Muscle of leg (tissue), 11 donors: ENCODE measurements around the gene C6orf89. TPM values are rescaled to one million over a fixed set of nuclear protein-coding genes. Genes with fewer than 3 reads are reported as not detected.
"Not testable (repeated sequence)": the region's sequence is repeated elsewhere in the genome, so short reads cannot be mapped to it uniquely, and the experiment has no call there.

Experiments
- DNase-seq: peaks from one replicate; pipeline ENCODE4 v3.0.0; 2013
- H3K27ac ChIP-seq: one replicate; pipeline ENCODE4 v1.5.1; 2013; ENCODE audit warnings: mild to moderate bottlenecking, low read length, control low read depth
- H3K27me3 ChIP-seq: one replicate; pipeline ENCODE4 v1.6.1; 2013; ENCODE audit warnings: low read length; ENCODE audit not compliant: control insufficient read depth, insufficient read depth
- H3K36me3 ChIP-seq: one replicate; pipeline ENCODE4 v1.6.1; 2013; ENCODE audit warnings: low read length; ENCODE audit not compliant: control insufficient read depth, insufficient read depth
- H3K4me1 ChIP-seq: one replicate; pipeline ENCODE4 v1.6.1; 2013; ENCODE audit warnings: low read length; ENCODE audit not compliant: control insufficient read depth, insufficient read depth
- H3K4me3 ChIP-seq: one replicate; pipeline ENCODE4 v1.5.1; 2013; ENCODE audit warnings: low read length, control low read depth
- H3K9me3 ChIP-seq: replicated peaks from 2 replicates; pipeline ENCODE4 v1.6.1; 2013; ENCODE audit warnings: low read depth, low read length; ENCODE audit not compliant: control insufficient read depth
- WGBS: methylation state at CpG from one replicate; pipeline ENCODE4 v1.1.5; 2013; ENCODE audit warnings: missing lambda C conversion rate; ENCODE audit not compliant: insufficient coverage; 5-methylcytosine and 5-hydroxymethylcytosine counted together
- polyA plus RNA-seq, 8 donors: library from polyadenylated mRNA; unstranded; fragments of 120-200 nt; gene quantifications; one replicate each; pipeline versions ENCODE4 v1.2.1 to v1.2.3, GENCODE V29; 2013; ENCODE audit warnings: inconsistent platforms in 1 of 8, low replicate concordance in 1 of 8; ENCODE audit not compliant: insufficient read length in 8 of 8, insufficient read depth in 1 of 8
- total RNA-seq: library from RNA; stranded (reverse); fragments of 120-200 nt; gene quantifications from one replicate; pipeline ENCODE4 v1.2.4, GENCODE V29; 2013

Gene C6orf89
- total and polyA plus RNA-seq, 9 donors, result 26.7 to 36.2 (median 32.2) TPM

DNA sequence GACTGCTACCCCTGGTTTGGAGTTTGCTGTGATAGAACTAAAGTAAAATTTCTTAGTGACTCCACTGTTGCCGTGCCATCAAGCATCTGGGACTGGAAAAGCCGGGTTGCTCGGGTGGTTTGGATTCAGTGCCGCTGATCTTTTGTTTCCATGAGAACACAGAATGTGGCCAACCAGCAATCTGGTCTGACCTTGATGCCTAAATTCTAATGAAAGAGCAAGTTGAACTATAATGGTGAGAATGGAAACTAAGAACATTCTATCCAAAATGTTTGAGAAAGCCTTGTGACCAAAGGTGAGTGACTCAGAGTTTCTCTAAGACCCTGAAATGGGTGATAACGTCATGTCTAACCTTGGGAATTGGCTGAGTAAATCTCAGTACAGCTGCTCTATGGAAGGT lies 58.9 kb downstream of the C6orf89 start:
- Histone ChIP-seq H3K4me1 (no peaks in the 10 kb centered on the region), H3K9me3 (no peaks in the 10 kb centered on the region), H3K27ac (no peak overlapping the region), H3K4me3 (no peak overlapping the region), H3K36me3 (no peaks in the 10 kb centered on the region), H3K27me3 (no peaks in the 10 kb centered on the region)
- no peak for DNase-seq
- WGBS, result 77% methylated on average over 4 of the region's 5 CpGs

DNA sequence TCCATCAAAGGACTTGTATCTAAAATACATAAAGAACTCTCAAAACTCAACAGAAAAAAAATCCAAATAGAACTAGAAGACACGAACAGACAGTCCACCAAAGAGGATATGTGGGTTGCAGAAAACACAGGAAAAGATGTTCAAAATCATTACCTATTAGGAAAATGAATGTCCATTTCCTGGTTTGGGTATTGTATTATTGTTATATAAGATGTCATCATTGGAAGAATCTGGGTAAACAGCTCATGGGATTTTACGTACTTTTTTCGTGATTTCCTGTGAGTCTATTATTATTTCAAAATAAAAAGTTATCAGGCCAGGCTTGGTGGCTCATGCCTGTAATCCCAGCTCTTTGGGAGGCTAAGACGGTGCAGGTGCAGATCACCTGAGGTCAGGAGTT lies 59.5 kb downstream of the C6orf89 start:
- DNase-seq, result no peak
- H3K4me3 ChIP-seq, result no peak overlapping the region
- no peaks in the 10 kb centered on the region for H3K36me3 ChIP-seq
- H3K27me3 ChIP-seq, result no peaks in the 10 kb centered on the region
- H3K9me3 ChIP-seq, result no peaks in the 10 kb centered on the region
- WGBS, result 78% methylated on average over 1 of the region's 4 CpGs
- H3K4me1 ChIP-seq, result no peaks in the 10 kb centered on the region
- H3K27ac ChIP-seq, result no peak overlapping the region

- H3K9me3 ChIP-seq, result no peaks in the 10 kb centered on the region
- no peak overlapping the region for H3K4me3 ChIP-seq
- H3K36me3 ChIP-seq, result no peaks in the 10 kb centered on the region
- no peak overlapping the region for H3K27ac ChIP-seq
- no peaks in the 10 kb centered on the region for H3K4me1 ChIP-seq
- no peaks in the 10 kb centered on the region for H3K27me3 ChIP-seq
- no peak for DNase-seq
- 100% methylated on average over 1 of the region's 4 CpGs for WGBS
Measured at GRCh38 chr6:36946526-36946925, 60.8 kb downstream of the C6orf89 start.

- no peaks in the 10 kb centered on the region for H3K27me3 ChIP-seq
- no peaks in the 10 kb centered on the region for H3K36me3 ChIP-seq
- DNase-seq, result no peak
- 67% methylated on average over 6 of the region's 12 CpGs for WGBS
- H3K9me3 ChIP-seq, result no peaks in the 10 kb centered on the region
- no peaks in the 10 kb centered on the region for H3K4me1 ChIP-seq
- no peak overlapping the region for H3K4me3 ChIP-seq
- H3K27ac ChIP-seq, result no peak overlapping the region
Measured at GRCh38 chr6:36947570-36948351, 62.0 kb downstream of the C6orf89 start.

- H3K27ac ChIP-seq, H3K4me3 ChIP-seq, H3K36me3 ChIP-seq, DNase-seq, H3K27me3 ChIP-seq, H3K4me1 ChIP-seq, H3K9me3 ChIP-seq: not testable (repeated sequence)
- 82% methylated on average over 4 of the region's 9 CpGs for WGBS
Measured at GRCh38 chr6:36949076-36949475, 63.3 kb downstream of the C6orf89 start.

- no peak overlapping the region for H3K4me3 ChIP-seq
- H3K27ac ChIP-seq, result no peak overlapping the region
- H3K36me3 ChIP-seq, result no peaks in the 10 kb centered on the region
- no peaks in the 10 kb centered on the region for H3K27me3 ChIP-seq
- WGBS, result no CpG with 5 or more reads among the region's 3 CpGs
- no peaks in the 10 kb centered on the region for H3K4me1 ChIP-seq
- H3K9me3 ChIP-seq, result no peaks in the 10 kb centered on the region
- DNase-seq, result no peak
Measured at GRCh38 chr6:36949636-36950035, 63.9 kb downstream of the C6orf89 start.

DNA sequence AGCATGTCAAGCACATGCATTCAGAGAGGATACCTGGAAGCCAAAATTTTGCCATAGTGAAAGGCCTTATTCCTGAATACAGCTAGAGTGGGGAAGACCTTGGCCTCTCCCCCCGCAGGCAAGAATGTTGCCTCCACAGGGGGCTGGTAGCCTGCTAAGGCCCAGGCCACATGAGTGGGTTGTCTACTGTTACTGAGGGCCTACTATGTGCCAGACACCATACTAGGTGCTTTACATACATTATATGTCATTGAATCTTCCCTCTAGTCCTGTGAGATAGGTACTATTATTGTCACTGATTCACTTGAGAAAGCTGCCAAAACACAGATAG lies 68.1 kb downstream of the C6orf89 start:
- H3K27me3 ChIP-seq, result peaks cover 2% of the 10 kb centered on the region
- no peak overlapping the region for H3K4me3 ChIP-seq
- WGBS, result 80% methylated on average over 1 of the region's 1 CpG
- H3K9me3 ChIP-seq, result no peaks in the 10 kb centered on the region
- peaks cover 5% of the 10 kb centered on the region for H3K4me1 ChIP-seq
- DNase-seq, result no peak
- H3K27ac ChIP-seq, result no peak overlapping the region
- no peaks in the 10 kb centered on the region for H3K36me3 ChIP-seq

GRCh38 chr6:36954262-36954931 lies 68.6 kb downstream of the C6orf89 start, which contains the start of gene PI16:
TSS of gene PI16 (plus strand) at chr6:36954738. CDS start at chr6:36954761, 23 bp downstream.
- Histone ChIP-seq H3K9me3 (no peaks in the 10 kb centered on the region), H3K4me3 (no peak within 1 kb of the TSS), H3K4me1 (peaks cover 5% of the 10 kb centered on the region), H3K36me3 (no peaks in the 10 kb centered on the region), H3K27me3 (peaks cover 2% of the 10 kb centered on the region), H3K27ac (no peak within 1 kb of the TSS)
- WGBS, result 48% methylated on average over 7 of the region's 14 CpGs
- DNase-seq, result peak; percentile 52

DNA sequence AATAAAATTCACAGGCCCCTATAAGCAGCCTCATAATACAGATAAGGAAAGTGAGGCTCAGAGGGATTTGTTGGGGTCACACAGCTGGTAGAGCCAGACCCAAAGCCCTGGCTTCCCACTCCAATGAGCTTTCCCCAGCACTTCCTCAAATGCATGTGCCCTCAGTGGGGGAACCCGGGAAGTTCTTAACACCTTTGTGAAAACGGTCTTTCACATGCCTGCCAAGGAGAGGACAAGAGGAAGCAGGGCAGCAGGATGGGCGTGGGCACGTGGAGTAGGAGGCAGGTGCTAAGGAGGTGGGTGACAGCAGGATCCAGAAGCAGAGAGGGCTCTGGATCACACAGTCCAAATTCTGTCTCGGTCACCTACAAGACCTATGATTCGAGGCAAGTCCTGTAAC lies 69.4 kb downstream of the C6orf89 start:
- Histone ChIP-seq H3K27me3 (peaks cover 2% of the 10 kb centered on the region), H3K4me3 (no peak overlapping the region), H3K9me3 (no peaks in the 10 kb centered on the region), H3K36me3 (no peaks in the 10 kb centered on the region), H3K4me1 (peaks cover 5% of the 10 kb centered on the region), H3K27ac (no peak overlapping the region)
- DNase-seq, result no peak
- WGBS, result 33% methylated on average over 3 of the region's 6 CpGs

- Histone ChIP-seq H3K4me3 (no peak overlapping the region), H3K27ac (no peak overlapping the region), H3K9me3 (no peaks in the 10 kb centered on the region), H3K27me3 (peaks cover 2% of the 10 kb centered on the region), H3K4me1 (peaks cover 5% of the 10 kb centered on the region), H3K36me3 (no peaks in the 10 kb centered on the region)
- WGBS, result 42% methylated on average over 7 of the region's 9 CpGs
- DNase-seq, result peak; percentile 45
Measured at GRCh38 chr6:36955671-36956445, 70.1 kb downstream of the C6orf89 start.
